GM06990 (cell line): ENCODE results near the gene FAM13C.

Source experiments
- DNase-seq: peaks from one replicate; pipeline ENCODE4 v3.0.0-alpha.2; 2011; ENCODE audit not compliant: insufficient read length; ENCODE audit errors: extremely low read depth
- H3K27me3 ChIP-seq: replicated peaks from 2 replicates; pipeline ENCODE4 v1.6.0; 2011; ENCODE audit warnings: low read length; ENCODE audit not compliant: control insufficient read depth, insufficient read depth
- H3K36me3 ChIP-seq: 2 replicates; pipeline ENCODE4 v1.5.1; 2011; ENCODE audit warnings: low read length; ENCODE audit not compliant: control insufficient read depth, insufficient read depth
- H3K4me3 ChIP-seq: replicated peaks from 2 replicates; pipeline ENCODE4 v1.5.1; 2011; ENCODE audit warnings: low read depth, mild to moderate bottlenecking, control low read depth, low read length
- CTCF ChIP-seq: IDR thresholded peaks from 2 replicates; pipeline ENCODE4 v1.5.1; 2011; ENCODE audit warnings: low read length, control low read depth, mild to moderate bottlenecking, inconsistent platforms; ENCODE audit not compliant: insufficient read depth, poor library complexity, severe bottlenecking

The FAM13C gene

GRCh38 chr10:59393349-59393748 is 31.0 kb upstream of the FAM13C start:
- Histone ChIP-seq H3K27me3 (no peaks in the 10 kb centered on the region), H3K36me3 (no peaks in the 10 kb centered on the region), H3K4me3 (no peak overlapping the region)
- DNase-seq = no peak
- TF ChIP-seq CTCF = no peak

- Histone ChIP-seq H3K4me3 (no peak overlapping the region), H3K27me3 (no peaks in the 10 kb centered on the region), H3K36me3 (no peaks in the 10 kb centered on the region)
- DNase-seq = no peak
- TF ChIP-seq CTCF = no peak
These were observed 28.7 kb upstream of the FAM13C start for GRCh38 chr10:59391060-59391459.

GRCh38 chr10:59388671-59388976 is 26.3 kb upstream of the FAM13C start:
- Histone ChIP-seq H3K27me3 (no peaks in the 10 kb centered on the region), H3K36me3 (no peaks in the 10 kb centered on the region), H3K4me3 (no peak overlapping the region)
- no peak for DNase-seq
- TF ChIP-seq CTCF = no peak

- no peak for DNase-seq
- Histone ChIP-seq H3K4me3 (no peak overlapping the region), H3K36me3 (no peaks in the 10 kb centered on the region), H3K27me3 (no peaks in the 10 kb centered on the region)
- TF ChIP-seq CTCF = no peak
These were observed 25.8 kb upstream of the FAM13C start for GRCh38 chr10:59387951-59388670.

- TF ChIP-seq CTCF = no peak
- DNase-seq = no peak
- Histone ChIP-seq H3K27me3 (no peaks in the 10 kb centered on the region), H3K36me3 (no peaks in the 10 kb centered on the region), H3K4me3 (no peak overlapping the region)
These were observed 22.4 kb upstream of the FAM13C start for GRCh38 chr10:59384761-59385160.

GRCh38 chr10:59383908-59384307 is 21.6 kb upstream of the FAM13C start:
- no peaks in the 10 kb centered on the region for H3K27me3 ChIP-seq
- no peak for DNase-seq
- H3K4me3 ChIP-seq = no peak overlapping the region
- TF ChIP-seq CTCF = no peak
- H3K36me3 ChIP-seq = no peaks in the 10 kb centered on the region
